Mucosa of stomach (tissue), 1 donor: Measurements from ENCODE around the gene UBXN7.
"Not testable (repeated sequence)": the region's sequence is repeated elsewhere in the genome, so short reads cannot be mapped to it uniquely, and the experiment has no call there.

Source experiments
- H3K27me3 ChIP-seq: one replicate; pipeline ENCODE4 v1.7.0; 2013; ENCODE audit warnings: mild to moderate bottlenecking, low read length; ENCODE audit not compliant: control insufficient read depth, insufficient read depth
- H3K36me3 ChIP-seq: one replicate; pipeline ENCODE4 v1.7.0; 2013; ENCODE audit warnings: low read length; ENCODE audit not compliant: control insufficient read depth, insufficient read depth
- H3K4me1 ChIP-seq: one replicate; pipeline ENCODE4 v1.7.0; 2013; ENCODE audit warnings: mild to moderate bottlenecking, low read length; ENCODE audit not compliant: control insufficient read depth, insufficient read depth
- H3K4me3 ChIP-seq: one replicate; pipeline ENCODE4 v1.7.0; 2013; ENCODE audit warnings: low read length
- H3K9ac ChIP-seq: one replicate; pipeline ENCODE4 v1.7.0; 2013; ENCODE audit warnings: mild to moderate bottlenecking, low read length, moderate library complexity
- H3K9me3 ChIP-seq: one replicate; pipeline ENCODE4 v1.7.0; 2013; ENCODE audit warnings: mild to moderate bottlenecking, low read length, moderate library complexity; ENCODE audit not compliant: control insufficient read depth
- donor health status: Pancreatic carcinoma.

Gene UBXN7

DNA sequence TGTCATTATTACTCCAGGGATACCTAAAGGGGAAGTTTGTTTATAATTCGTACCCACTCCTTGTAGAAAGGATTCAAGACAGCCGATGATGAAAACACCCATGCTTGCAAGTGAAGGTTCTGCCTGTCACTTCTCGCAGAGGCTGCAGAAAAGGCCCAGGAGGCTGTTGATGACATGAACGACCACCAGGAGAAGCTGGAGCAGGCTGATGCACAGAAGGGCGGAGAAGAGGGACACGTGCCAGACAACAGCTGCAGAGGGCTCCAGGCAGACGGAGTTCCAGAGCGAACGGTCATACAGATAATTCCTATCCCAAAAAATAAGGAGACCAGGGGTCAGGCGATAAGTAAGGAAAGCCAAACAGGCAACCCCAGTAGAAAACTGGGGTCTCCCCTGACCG is 108.5 kb downstream of the UBXN7 start:
- Histone ChIP-seq H3K27me3 (no peaks in the 10 kb centered on the region), H3K9me3 (no peaks in the 10 kb centered on the region), H3K4me1 (no peaks in the 10 kb centered on the region), H3K4me3 (no peak overlapping the region), H3K9ac (no peak overlapping the region), H3K36me3 (no peaks in the 10 kb centered on the region)

DNA sequence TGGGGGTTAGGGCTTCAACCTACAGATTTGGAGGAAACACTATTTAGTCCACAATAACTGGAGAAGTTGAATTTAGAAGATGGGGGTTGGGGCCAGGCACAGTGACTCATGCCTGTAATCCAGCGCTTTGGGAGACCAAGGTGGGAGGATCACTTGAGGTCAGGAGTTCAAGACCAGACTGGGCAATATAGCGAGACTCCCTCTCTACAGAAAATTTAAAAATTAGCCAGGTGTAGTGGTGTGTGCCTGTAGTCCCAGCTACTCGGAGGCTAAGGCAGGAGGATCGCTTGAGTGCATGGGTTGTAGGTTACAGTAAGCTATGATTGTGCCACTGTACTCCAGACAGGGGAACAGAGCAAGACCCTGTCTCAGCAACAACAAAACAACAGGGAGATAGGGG is 109.2 kb downstream of the UBXN7 start:
- H3K36me3 ChIP-seq, result no peaks in the 10 kb centered on the region

GRCh38 chr3:196321162-196321561 is 111.1 kb downstream of the UBXN7 start:
- no peak overlapping the region for H3K9ac ChIP-seq
- no peaks in the 10 kb centered on the region for H3K36me3 ChIP-seq
- peaks cover under 1% of the 10 kb centered on the region for H3K4me1 ChIP-seq
- no peak overlapping the region for H3K4me3 ChIP-seq
- H3K9me3 ChIP-seq, result no peaks in the 10 kb centered on the region
- no peaks in the 10 kb centered on the region for H3K27me3 ChIP-seq

More for the DNA sequence above, 109.2 kb downstream of the UBXN7 start:
- Histone ChIP-seq H3K4me1 (no peaks in the 10 kb centered on the region), H3K9me3 (no peaks in the 10 kb centered on the region), H3K4me3 (no peak overlapping the region), H3K27me3 (no peaks in the 10 kb centered on the region), H3K9ac (no peak overlapping the region)

- H3K9ac ChIP-seq, result no peak overlapping the region
- no peaks in the 10 kb centered on the region for H3K36me3 ChIP-seq
- no peaks in the 10 kb centered on the region for H3K9me3 ChIP-seq
- H3K4me3 ChIP-seq, result no peak overlapping the region
- H3K27me3 ChIP-seq, result no peaks in the 10 kb centered on the region
- peaks cover 5% of the 10 kb centered on the region for H3K4me1 ChIP-seq
These were observed 112.1 kb downstream of the UBXN7 start for GRCh38 chr3:196320137-196320536.

DNA sequence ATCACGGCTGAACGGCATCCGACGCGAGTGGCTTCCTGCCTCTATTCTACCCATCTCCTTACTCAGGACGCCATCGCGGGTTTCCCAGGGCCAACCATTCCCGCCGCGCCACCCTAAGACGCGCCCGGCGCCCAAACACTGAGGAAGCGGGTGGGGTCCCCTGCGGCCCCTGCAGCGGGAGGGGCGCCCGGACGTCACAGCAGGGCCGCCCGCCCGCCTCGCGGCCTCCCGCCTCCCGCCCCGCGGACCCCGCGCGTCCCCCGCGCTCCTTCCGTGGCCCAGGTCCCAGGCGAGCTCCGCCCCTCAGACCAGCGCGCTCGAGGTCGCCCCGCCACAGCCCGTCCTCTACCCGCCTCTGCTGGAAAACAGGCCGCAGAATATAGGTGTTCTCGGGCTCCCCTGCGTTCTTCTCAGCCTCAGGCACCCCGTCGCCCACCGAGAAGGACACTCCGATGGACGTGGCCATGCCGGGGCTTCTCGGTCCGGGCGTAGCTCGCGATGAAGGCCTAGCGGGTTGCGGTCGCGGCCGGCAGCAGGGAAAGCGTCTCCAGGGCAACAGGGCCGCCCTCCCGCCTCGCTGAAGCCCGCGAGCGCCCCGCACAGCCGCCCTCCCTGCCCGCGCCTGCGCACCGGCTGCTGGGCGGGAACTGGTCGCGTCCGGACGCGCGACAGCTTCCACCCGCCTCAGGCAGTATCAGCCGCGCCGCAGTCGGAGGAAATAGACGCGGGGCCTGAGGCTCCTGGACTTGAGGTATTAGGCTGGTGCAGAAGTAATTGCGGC is 114.3 kb downstream of the UBXN7 start, which contains the start of gene DYNLT2B:
DYNLT2B (minus strand) TSS at position 554 of the 781 bp plus-strand sequence; CDS start at position 466, 88 bp downstream.
- Histone ChIP-seq H3K27me3 (no peaks in the 10 kb centered on the region), H3K9ac (peak within 1 kb of the TSS; percentile 79), H3K4me3 (peak within 1 kb of the TSS; percentile 41), H3K36me3 (no peaks in the 10 kb centered on the region), H3K4me1 (peaks cover 5% of the 10 kb centered on the region), H3K9me3 (no peaks in the 10 kb centered on the region)

DNA sequence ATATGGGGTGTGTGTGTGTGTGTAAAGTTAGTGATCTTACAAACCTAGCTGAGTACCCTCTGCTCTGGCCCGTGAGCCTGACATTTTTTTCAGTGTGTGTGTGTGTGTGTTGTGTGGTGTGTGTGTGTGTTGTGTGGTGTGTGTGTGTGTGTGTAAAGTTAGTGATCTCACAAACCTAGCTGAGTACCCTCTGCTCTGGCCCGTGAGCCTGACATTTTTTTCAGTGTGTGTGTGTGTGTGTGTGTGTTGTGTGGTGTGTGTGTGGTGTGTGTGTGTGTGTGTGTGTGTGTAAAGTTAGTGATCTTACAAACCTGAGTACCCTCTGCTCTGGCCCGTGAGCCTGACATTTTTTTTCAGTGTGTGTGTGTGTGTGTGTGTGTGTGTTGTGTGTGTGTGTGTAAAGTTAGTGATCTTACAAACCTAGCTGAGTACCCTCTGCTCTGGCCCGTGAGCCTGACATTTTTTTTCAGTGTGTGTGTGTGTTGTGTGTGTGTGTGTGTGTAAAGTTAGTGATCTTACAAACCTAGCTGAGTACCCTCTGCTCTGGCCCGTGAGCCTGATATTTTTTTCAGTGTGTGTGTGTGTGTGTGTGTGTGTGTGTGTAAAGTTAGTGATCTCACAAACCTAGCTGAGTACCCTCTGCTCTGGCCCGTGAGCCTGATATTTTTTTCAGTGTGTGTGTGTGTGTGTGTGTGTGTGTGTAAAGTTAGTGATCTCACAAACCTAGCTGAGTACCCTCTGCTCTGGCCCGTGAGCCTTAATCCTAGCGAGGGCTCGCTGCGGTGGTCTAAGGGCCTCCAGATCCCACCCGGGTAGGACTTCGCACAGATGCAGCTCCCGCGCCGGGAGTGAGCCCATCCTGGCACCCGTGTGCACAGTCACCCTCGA is 115.2 kb downstream of the UBXN7 start:
- H3K27me3 ChIP-seq, H3K4me1 ChIP-seq, H3K9me3 ChIP-seq, H3K36me3 ChIP-seq: not testable (repeated sequence)
- H3K4me3 ChIP-seq, result peak overlapping the region; percentile 41
- peak overlapping the region; percentile 79 for H3K9ac ChIP-seq

DNA sequence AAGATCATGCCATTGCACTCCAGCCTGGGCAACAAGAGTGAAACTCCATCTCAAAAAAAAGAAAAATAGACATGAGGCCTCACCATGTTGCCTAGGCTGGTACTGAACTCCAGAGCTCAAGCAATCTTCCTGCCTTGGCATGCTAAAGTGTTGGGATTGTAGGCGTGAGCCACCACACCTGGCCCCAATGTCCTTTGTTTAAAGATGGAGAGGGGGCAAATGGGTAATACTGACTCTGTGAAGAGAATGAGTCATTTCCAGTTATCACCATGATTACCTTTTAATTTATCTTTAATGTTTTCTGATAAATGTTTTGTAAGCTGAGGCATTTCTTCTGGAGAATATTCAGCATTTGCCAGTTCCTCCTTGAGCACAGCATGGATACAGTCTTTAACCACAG is 116.4 kb downstream of the UBXN7 start:
- no peak overlapping the region for H3K9ac ChIP-seq
- peaks cover 5% of the 10 kb centered on the region for H3K4me1 ChIP-seq

GRCh38 chr3:196314597-196314996 is 117.6 kb downstream of the UBXN7 start:
- Histone ChIP-seq H3K27me3 (no peaks in the 10 kb centered on the region), H3K4me3 (no peak overlapping the region), H3K9me3 (no peaks in the 10 kb centered on the region), H3K4me1 (peaks cover 5% of the 10 kb centered on the region), H3K36me3 (no peaks in the 10 kb centered on the region), H3K9ac (no peak overlapping the region)

More for the DNA sequence above, 116.4 kb downstream of the UBXN7 start:
- Histone ChIP-seq H3K9me3 (no peaks in the 10 kb centered on the region), H3K4me3 (no peak overlapping the region), H3K36me3 (no peaks in the 10 kb centered on the region), H3K27me3 (no peaks in the 10 kb centered on the region)

DNA sequence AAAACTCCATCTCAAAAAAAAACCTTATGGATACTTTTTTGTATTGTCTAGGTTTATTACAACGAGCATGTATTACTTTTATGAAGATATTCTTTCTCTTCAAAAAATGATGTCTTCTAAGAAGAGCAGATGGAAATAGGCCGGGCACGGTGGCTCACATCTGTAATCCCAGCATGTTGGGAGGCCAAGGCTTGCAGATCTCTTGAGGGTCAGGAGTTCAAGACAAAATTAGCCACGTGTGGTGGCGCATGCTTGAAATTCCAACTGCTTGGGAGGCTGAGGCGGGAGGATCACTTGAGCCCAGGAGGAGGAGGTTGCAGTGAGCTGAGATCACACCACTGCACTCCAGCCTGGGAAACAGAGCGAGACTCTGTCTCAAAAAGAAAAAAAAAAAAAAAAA is 118.1 kb downstream of the UBXN7 start:
- not testable (repeated sequence) for H3K9me3 ChIP-seq, H3K4me1 ChIP-seq, H3K36me3 ChIP-seq, H3K9ac ChIP-seq, H3K4me3 ChIP-seq, H3K27me3 ChIP-seq

DNA sequence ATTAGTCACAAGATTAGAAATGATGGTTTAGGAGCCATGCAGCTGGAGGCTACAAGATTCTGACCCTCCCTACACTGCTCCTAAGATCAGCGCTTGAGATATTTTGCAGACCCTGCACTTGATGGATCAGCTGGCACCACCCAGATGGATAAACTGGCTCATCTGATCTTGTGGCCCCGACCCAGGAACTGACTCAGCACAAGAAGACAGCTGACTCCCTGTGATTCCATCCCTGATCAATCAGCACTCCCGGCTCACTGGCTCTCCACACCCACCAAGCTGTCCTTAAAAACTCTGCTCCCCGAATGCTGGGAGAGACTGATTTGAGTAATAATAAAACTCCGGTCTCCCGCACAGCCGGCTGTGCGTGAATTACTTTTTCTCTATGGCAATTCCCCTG is 129.3 kb downstream of the UBXN7 start:
- H3K4me1 ChIP-seq, H3K9ac ChIP-seq, H3K27me3 ChIP-seq, H3K4me3 ChIP-seq, H3K36me3 ChIP-seq, H3K9me3 ChIP-seq: not testable (repeated sequence)

- not testable (repeated sequence) for H3K36me3 ChIP-seq, H3K9me3 ChIP-seq, H3K4me3 ChIP-seq, H3K4me1 ChIP-seq, H3K9ac ChIP-seq, H3K27me3 ChIP-seq
These were observed 129.7 kb downstream of the UBXN7 start for GRCh38 chr3:196302551-196302950.

DNA sequence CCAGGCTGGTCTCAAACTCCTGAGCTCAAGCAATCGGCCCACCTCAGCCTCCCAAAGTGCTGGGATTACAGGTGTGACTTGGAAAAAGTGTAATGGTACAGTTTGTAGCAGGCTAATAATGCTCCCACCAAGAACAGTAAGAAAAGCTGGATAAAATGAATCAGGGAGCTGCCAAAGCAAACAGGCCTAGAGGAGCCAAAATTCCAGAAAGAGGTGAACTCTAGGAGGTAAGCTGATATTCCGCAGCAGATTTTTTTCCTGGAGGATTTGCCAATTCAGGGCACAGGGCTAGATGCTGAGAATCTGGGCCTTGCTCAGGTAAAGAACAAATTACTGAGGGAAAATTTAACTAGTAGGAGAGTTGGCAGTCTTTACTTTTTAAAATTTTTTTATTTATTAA is 133.7 kb downstream of the UBXN7 start:
- H3K9ac ChIP-seq, result no peak overlapping the region
- no peaks in the 10 kb centered on the region for H3K36me3 ChIP-seq
- no peak overlapping the region for H3K4me3 ChIP-seq
- H3K27me3 ChIP-seq, result no peaks in the 10 kb centered on the region
- no peaks in the 10 kb centered on the region for H3K4me1 ChIP-seq
- no peaks in the 10 kb centered on the region for H3K9me3 ChIP-seq
